LNCaP clone FGC (cell line): Measurements from ENCODE around the gene FBXL7.

Experiments
- DNase-seq: peaks from one replicate; pipeline ENCODE4 v3.0.0-alpha.2; 2011; ENCODE audit warnings: low read depth
- H3K4me3 ChIP-seq: 2 replicates; pipeline ENCODE4 v1.5.1; 2011; ENCODE audit warnings: mild to moderate bottlenecking, low read depth, low read length, control low read depth
- TF ChIP-seq, protein P1 (sequence below): IDR thresholded peaks from 2 replicates; pipeline ENCODE4 v1.5.1; 2012; ENCODE audit warnings: mild to moderate bottlenecking; ENCODE audit not compliant: control insufficient read depth, insufficient read depth; ENCODE audit errors: extremely low read depth

Gene FBXL7

GRCh38 chr5:15956622-15957021, 456.6 kb downstream of the FBXL7 start:
- no peak for DNase-seq
- no peak overlapping the region for H3K4me3 ChIP-seq
- TF ChIP-seq, protein P1, sequence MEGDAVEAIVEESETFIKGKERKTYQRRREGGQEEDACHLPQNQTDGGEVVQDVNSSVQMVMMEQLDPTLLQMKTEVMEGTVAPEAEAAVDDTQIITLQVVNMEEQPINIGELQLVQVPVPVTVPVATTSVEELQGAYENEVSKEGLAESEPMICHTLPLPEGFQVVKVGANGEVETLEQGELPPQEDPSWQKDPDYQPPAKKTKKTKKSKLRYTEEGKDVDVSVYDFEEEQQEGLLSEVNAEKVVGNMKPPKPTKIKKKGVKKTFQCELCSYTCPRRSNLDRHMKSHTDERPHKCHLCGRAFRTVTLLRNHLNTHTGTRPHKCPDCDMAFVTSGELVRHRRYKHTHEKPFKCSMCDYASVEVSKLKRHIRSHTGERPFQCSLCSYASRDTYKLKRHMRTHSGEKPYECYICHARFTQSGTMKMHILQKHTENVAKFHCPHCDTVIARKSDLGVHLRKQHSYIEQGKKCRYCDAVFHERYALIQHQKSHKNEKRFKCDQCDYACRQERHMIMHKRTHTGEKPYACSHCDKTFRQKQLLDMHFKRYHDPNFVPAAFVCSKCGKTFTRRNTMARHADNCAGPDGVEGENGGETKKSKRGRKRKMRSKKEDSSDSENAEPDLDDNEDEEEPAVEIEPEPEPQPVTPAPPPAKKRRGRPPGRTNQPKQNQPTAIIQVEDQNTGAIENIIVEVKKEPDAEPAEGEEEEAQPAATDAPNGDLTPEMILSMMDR = no peak

GRCh38 chr5:15957124-15957523, 457.1 kb downstream of the FBXL7 start:
- no peak overlapping the region for H3K4me3 ChIP-seq
- no peak for DNase-seq
- TF ChIP-seq, protein P1 = no peak

- no peak overlapping the region for H3K4me3 ChIP-seq
- TF ChIP-seq, protein P1 = no peak
- no peak for DNase-seq
Observed at GRCh38 chr5:15959370-15960164, 459.6 kb downstream of the FBXL7 start.

GRCh38 chr5:15966066-15966640, 466.2 kb downstream of the FBXL7 start:
- H3K4me3 ChIP-seq = no peak overlapping the region
- DNase-seq = no peak
- TF ChIP-seq, protein P1 = no peak

GRCh38 chr5:15966651-15967050, 466.7 kb downstream of the FBXL7 start:
- TF ChIP-seq, protein P1 = no peak
- no peak overlapping the region for H3K4me3 ChIP-seq
- DNase-seq = no peak

DNA sequence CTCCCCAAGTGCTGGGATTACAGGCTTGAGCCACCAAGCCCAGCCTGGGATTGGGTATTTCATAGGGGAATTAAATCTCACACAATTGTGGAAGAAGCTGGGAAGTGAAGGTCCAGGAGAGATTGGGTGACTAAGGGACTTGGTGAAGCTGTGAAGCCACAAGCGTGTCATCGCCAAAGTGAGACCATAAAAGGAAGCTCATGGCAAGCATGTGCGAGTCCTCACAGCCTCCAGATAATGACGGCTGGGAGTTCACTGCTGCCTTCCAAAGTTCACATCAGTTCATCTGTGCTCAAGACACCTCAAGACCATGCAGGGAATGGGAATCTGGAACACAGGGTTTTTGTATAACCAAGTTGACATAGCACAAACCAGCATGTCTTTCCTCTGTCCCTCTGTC, 469.0 kb downstream of the FBXL7 start:
- no peak for DNase-seq
- TF ChIP-seq, protein P1 = no peak
- H3K4me3 ChIP-seq = no peak overlapping the region
